GM21737 (cell line): ENCODE data around the gene TMEM144.
"Not testable (repeated sequence)": the region's sequence is repeated elsewhere in the genome, so short reads cannot be mapped to it uniquely, and the experiment has no call there.

Source experiments
- ATAC-seq: cut with Tn5 transposase; IDR thresholded peaks from one replicate; pipeline ENCODE4 v1.9.1; 2021; ENCODE audit warnings: mild to moderate bottlenecking, moderate library complexity; ENCODE audit not compliant: unreplicated experiment

The TMEM144 gene

GRCh38 chr4:158234671-158235070 lies 24.4 kb downstream of the TMEM144 start:
- ATAC-seq, result no peak

DNA sequence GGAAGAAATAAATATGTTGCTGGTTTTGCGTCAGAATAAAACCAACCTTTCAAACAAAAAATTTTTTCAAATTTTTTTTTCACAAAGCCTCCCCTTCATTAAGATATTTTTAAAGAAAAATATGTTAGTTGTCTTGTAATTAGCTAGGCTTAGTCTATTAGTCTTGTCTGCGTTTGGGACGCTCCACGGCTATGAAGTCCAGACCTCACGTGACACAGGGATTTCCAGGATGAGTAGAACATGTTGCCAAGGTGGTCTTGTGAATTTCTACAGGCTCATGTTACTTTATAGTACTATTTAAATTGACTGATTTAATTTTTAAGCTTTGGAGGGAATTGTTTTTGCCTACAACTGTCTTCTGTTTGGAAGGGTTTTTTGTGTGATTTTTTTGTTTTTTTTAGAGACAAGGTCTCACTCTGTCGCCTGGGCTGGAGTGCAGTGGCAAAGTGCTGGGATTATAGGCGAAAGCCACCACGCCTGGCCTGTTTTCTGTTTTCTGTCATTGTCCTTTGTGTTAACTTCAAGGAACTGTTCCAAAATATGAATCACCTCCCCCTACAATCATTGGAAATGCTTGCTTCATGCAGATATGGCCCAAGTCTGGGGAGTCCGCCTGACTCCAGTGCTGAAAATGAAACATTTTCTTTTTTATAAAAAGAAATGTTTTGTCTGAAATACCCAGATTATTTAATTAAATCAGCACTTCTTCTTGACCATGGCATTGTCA lies 26.2 kb downstream of the TMEM144 start:
- ATAC-seq, result no peak

DNA sequence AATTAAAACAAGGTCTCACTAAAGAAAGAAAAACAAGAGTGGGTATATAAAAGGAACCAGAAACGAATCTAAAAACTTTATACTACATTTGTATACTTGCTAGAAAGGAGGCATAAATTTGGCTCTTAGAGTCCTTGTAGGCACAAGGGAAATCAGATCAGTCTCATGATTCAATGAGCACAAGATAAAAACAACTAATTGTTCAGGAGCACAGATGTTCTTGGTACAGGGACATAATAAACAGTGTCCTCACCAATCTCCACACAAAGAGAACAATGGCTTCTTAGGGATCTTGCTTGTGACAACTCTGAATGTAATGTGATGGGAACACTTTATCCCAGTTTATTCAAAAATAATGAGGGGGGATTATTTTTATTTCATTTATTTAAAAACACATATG lies 28.3 kb downstream of the TMEM144 start:
- no peak for ATAC-seq

DNA sequence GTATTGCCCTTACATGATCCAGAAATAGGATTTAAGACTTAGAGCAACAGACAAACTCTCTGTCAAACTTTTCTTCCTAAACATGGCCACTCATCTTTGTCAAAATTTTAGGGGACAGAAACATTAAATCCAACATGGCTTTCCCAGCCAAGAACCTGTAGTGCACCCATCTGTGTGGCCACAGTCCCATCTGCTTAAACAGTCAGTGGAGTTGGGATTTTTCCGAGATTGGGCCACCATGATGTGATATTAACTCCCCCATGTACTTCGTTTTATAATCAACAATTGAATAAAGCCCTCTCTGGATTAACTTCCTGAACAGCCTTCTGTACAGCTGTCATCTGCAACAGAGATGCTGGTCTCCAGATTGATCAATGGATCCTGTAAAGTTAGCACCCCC lies 28.9 kb downstream of the TMEM144 start:
- no peak for ATAC-seq

DNA sequence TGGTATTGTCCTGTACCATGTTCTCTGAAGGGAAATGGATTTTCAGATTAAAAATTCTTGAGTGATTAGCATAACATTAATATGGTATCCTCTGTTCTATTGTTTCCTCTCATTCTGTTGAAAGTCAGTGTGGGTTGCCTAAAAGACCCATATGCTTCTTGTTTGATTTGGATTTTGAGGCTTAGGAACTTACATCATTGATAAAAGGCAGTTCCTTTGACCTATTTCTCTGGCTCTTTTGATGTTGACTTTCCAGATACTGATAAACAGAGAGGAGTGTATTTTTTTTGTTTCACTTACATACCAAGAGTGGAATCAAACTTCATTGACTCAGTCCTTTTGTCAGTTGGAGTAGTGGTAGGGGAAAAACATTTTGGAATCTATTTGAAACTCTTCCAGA lies 32.8 kb downstream of the TMEM144 start:
- ATAC-seq, result no peak

GRCh38 chr4:158250321-158250720 lies 40.0 kb downstream of the TMEM144 start:
- ATAC-seq, result no peak

- ATAC-seq, result peak; percentile 62
Measured at GRCh38 chr4:158253350-158253980, 43.2 kb downstream of the TMEM144 start.

DNA sequence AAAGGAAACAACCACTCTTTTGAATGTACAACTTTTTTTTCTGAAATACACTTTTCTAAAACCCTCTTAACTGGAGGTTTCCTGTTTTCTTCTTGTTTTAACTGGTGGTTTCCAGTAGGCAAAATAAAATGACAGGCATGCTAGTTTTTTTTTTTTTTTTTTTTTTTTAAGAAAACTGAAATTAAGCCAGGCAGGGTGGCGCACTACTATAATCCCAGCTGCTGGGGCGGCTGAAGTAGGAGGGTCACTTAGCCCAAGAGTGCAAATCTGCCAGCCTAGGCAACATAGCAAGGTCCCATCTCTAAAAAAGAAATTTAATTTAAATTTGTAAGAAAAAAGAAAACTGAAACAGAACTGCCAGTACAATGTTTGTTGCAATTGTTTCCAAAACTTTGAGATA lies 44.0 kb downstream of the TMEM144 start:
- no peak for ATAC-seq

DNA sequence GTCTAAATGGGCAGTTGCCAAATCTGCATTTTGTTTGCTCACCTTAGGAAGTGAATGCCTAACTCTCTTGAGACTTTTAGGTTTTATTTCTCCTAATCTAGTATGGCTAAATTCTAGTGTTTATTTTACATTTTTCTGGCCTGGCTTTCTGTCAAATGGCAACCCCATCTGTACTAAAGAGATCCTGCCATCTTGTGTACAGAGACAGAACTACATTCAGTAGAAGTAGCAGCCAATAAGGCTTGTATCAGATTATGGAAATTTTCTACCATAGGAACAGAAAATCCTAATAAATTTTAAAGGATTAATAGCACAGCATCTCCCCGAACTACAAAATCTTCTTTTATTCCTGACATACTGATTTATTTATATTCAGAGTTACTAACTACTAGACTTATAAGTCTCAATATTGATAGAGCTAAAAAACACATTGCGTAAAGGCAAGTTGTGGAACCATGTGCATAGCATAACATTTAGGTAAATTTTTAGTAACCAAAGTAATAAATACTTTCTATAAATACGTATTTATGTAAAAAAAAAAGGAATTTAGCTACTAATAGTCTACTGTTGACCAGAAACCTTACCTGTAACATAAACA lies 45.5 kb downstream of the TMEM144 start:
- ATAC-seq, result peak; percentile 62

DNA sequence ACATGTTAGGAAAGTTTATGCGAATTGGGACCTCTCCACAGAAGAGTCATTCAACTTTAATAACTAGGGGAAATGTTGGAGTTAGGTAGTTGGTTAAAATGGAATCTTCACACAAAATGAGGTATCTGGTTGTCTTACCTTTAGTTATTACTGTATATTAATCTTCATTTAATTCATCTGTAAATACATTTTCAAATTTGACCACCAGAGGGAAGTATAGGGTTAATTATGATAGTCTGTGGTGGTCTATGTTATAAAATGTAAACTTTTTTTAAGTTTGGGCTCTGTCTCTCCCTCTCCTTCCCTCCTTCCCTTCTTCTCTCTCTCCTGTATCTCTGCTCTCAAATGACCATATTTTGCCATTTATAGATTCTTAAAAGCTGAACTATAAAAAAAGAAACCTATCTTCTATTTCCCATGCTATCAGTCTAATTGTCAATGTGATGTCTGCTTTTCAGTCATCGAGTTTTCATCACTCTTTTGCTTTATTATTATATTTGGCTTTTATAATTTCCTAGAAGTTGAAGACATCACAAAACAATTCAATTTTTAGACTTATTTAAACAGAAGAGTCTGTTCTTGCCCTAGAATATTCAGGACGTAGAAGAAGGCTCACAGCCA lies 49.8 kb downstream of the TMEM144 start:
- ATAC-seq, result no peak

- ATAC-seq, result no peak
Measured at GRCh38 chr4:158261480-158261879, 51.2 kb downstream of the TMEM144 start.

GRCh38 chr4:158268553-158268952 lies 58.3 kb downstream of the TMEM144 start:
- ATAC-seq, result no peak

- no peak for ATAC-seq
Measured at GRCh38 chr4:158274636-158275035, 64.3 kb downstream of the TMEM144 start.

DNA sequence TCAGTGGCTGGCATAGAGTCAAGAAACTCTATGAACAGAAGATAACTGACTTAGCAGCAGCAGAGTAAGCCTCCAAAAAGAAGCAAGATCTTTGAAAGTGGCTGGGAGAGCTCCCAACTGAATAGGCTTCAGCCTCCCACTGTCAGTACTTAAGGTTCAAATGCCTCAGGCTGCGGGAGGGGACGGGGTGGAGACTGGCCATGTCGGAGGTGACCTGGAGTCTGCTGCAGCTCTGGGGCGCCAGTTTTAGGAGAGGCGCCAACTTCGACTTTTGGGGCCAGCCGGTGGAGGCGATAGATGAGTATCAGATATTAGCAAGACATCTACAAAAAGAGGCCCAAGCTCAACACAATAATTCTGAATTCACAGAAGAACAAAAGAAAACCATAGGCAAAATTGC lies 67.3 kb downstream of the TMEM144 start:
- ATAC-seq, result no peak

GRCh38 chr4:158279052-158279451 lies 68.8 kb downstream of the TMEM144 start:
- not testable (repeated sequence) for ATAC-seq

- ATAC-seq, result no peak
Measured at GRCh38 chr4:158280856-158281255, 70.6 kb downstream of the TMEM144 start.

DNA sequence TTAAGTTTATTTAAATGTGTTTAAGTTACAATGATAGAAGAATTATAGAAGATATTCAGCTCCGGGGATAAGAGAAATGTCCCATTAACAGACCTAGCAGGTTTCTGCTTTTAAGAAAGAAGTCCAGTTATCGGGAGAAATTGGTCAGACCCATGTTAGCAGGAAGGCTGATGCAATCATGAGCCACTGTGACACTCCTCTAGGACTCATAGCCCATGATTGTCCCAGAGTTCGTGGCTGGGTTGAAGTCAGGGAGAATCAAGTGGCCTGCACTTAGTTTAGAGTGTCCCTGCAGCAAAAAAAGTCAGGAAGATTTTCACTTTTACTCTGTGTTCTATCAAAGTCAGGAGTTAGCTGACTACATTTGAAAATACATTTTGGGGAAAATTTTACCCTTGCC lies 72.0 kb downstream of the TMEM144 start:
- ATAC-seq, result no peak

DNA sequence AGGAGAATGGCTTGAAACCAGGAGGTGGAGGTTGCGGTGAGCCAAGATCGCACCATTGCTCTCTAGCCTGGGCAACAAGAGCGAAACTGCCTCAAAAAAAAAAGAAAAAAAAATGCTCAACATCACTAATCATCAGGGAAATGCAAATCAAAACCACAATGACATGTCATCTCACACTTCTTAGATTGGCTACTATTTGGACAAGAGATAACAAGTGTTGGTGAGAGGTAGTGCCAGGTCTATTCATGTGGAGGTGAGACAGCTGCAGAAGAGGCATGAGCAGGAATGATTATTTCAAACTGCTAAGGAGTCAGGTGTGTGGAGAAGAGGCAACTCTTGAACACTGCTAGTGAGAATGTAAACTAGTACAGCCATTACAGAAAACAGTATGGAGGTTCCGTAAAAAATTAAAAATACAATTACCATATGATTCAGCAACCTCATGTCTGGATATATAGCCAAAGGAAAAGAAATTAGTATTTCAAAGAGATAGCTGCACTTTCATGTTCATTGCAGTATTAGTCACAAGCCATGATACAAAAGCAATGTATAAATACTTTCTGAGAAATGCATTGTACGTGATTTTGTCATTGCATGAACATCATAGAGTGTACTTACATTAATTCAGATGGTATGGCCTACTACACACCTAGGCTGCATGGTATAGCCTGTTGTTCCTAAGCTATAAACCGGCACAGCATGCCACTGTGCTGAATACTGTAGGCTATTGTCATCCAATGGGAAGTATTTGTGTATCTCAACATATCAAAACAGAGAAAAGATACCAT lies 75.3 kb downstream of the TMEM144 start:
- ATAC-seq, result no peak

GRCh38 chr4:158290912-158291311 lies 80.6 kb downstream of the TMEM144 start:
- ATAC-seq, result no peak

DNA sequence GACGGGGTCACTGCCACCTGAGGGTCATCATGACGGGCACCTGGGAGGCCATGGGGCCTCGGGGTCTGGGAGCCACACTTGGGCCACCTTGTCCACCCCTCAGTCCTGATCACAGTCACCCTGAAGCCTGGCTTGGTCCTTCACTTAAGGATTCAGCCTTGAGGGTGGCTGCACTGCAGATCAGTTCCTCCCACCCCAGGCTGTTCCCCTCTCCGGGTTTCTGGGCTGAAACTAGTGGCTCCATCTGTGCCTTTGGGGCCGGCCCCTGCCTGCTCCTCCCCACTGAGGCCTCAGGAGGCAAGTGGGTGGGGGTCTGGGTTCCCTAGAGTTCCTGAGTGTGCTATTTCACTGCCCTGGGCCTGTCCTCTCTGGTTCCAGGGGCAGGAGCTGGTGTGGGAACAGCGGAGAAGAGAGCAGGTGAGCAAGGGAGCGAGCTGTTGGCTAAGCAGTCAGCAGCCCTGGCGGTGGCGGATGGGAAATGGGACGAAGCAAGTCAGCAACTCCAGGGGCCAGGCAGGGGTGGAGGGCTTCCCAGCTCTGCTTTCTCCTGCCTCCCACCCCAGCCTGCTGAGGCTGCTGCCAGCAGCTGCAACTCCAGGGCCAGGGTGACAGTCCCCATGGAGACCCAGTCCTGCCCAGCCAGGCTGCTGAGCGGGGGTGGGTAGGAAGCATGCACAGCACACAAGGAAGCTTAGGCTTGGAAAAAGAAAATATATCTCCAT lies 81.2 kb downstream of the TMEM144 start:
- ATAC-seq, result no peak
